Left ventricle myocardium inferior (tissue), 1 donor: ENCODE measurements around the gene DIAPH3. TPM values are rescaled to one million over a fixed set of nuclear protein-coding genes. Genes with fewer than 3 reads are reported as not detected.

Source experiments
- DNase-seq: peaks from one replicate; pipeline ENCODE4 v3.0.0-alpha.2; 2020
- H3K27ac ChIP-seq: fragments of 200-600 bp; replicated peaks from 2 replicates; pipeline ENCODE4 v1.8.0; 2021
- H3K27me3 ChIP-seq: fragments of 200-600 bp; 2 replicates; pipeline ENCODE4 v1.8.0; 2021; ENCODE audit warnings: low read depth
- H3K36me3 ChIP-seq: fragments of 200-600 bp; 2 replicates; pipeline ENCODE4 v1.8.0; 2021
- H3K4me1 ChIP-seq: fragments of 200-600 bp; 2 replicates; pipeline ENCODE4 v1.8.0; 2021
- H3K4me3 ChIP-seq: fragments of 200-600 bp; 2 replicates; pipeline ENCODE4 v1.8.0; 2021; ENCODE audit warnings: mild to moderate bottlenecking, moderate library complexity
- H3K9me3 ChIP-seq: fragments of 200-600 bp; replicated peaks from 2 replicates; pipeline ENCODE4 v1.8.0; 2021
- CTCF ChIP-seq: fragments of 200-600 bp; IDR thresholded peaks from 2 replicates; pipeline ENCODE4 v1.8.0; 2021; ENCODE audit warnings: antibody characterized with exemption, mild to moderate bottlenecking, borderline replicate concordance
- intact Hi-C: fragments of 100-400 bp; cut with micrococcal nuclease; formaldehyde crosslinking; loops from one replicate; pipeline ENCODE4 v1.11.0; 2022
- total RNA-seq: library from RNA; stranded (reverse); fragmentation: NEBNext Ultra II Directional; extraction: Animal tissue kit (Norgen Biotek cat#: 25700); gene quantifications from one replicate; pipeline ENCODE4 v1.2.1, GENCODE V29; 2021
- donor health status: DM: no; HTN: yes; CAD: no; lungs with severe emphysema.

DIAPH3 gene
- total RNA-seq, 1 donor from 2014 or later = 0.25 TPM

- H3K36me3 ChIP-seq = no peaks in the 10 kb centered on the region
- no peak for DNase-seq
- no peaks in the 10 kb centered on the region for H3K27me3 ChIP-seq
- no peaks in the 10 kb centered on the region for H3K9me3 ChIP-seq
- intact Hi-C loops = no loop called here
- H3K4me3 ChIP-seq = no peak overlapping the region
- no peak overlapping the region for H3K27ac ChIP-seq
- TF ChIP-seq CTCF = no peak
- H3K4me1 ChIP-seq = no peaks in the 10 kb centered on the region
Observed at GRCh38 chr13:59946944-59947343, 216.8 kb downstream of the DIAPH3 start.

GRCh38 chr13:59931621-59932020 lies 232.1 kb downstream of the DIAPH3 start:
- Histone ChIP-seq H3K9me3 (peaks cover 27% of the 10 kb centered on the region), H3K27me3 (no peaks in the 10 kb centered on the region), H3K4me1 (no peaks in the 10 kb centered on the region), H3K4me3 (no peak overlapping the region), H3K36me3 (no peaks in the 10 kb centered on the region), H3K27ac (no peak overlapping the region)
- intact Hi-C loops = no loop called here
- no peak for DNase-seq
- TF ChIP-seq CTCF = no peak

GRCh38 chr13:59924256-59924655 lies 239.5 kb downstream of the DIAPH3 start:
- no peak overlapping the region for H3K27ac ChIP-seq
- H3K4me1 ChIP-seq = no peaks in the 10 kb centered on the region
- no peak overlapping the region for H3K4me3 ChIP-seq
- H3K9me3 ChIP-seq = peaks cover 29% of the 10 kb centered on the region
- no peaks in the 10 kb centered on the region for H3K27me3 ChIP-seq
- no peak for DNase-seq
- TF ChIP-seq CTCF = no peak
- intact Hi-C loops = no loop called here
- H3K36me3 ChIP-seq = no peaks in the 10 kb centered on the region

- no peak for TF ChIP-seq CTCF
- no peak overlapping the region for H3K27ac ChIP-seq
- H3K27me3 ChIP-seq = no peaks in the 10 kb centered on the region
- H3K9me3 ChIP-seq = no peaks in the 10 kb centered on the region
- no peaks in the 10 kb centered on the region for H3K4me1 ChIP-seq
- no peak for DNase-seq
- intact Hi-C loops = no loop called here
- H3K4me3 ChIP-seq = no peak overlapping the region
- H3K36me3 ChIP-seq = no peaks in the 10 kb centered on the region
Observed at GRCh38 chr13:59915252-59915651, 248.5 kb downstream of the DIAPH3 start.

- H3K27me3 ChIP-seq = no peaks in the 10 kb centered on the region
- TF ChIP-seq CTCF = no peak
- no peaks in the 10 kb centered on the region for H3K9me3 ChIP-seq
- no peak overlapping the region for H3K4me3 ChIP-seq
- no peaks in the 10 kb centered on the region for H3K4me1 ChIP-seq
- no peaks in the 10 kb centered on the region for H3K36me3 ChIP-seq
- intact Hi-C loops = no loop called here
- no peak for DNase-seq
- H3K27ac ChIP-seq = no peak overlapping the region
Observed at GRCh38 chr13:59914556-59914955, 249.2 kb downstream of the DIAPH3 start.
